GM23248 (cell line): ENCODE results near the gene TMC5. TPM values are rescaled to one million over a fixed set of nuclear protein-coding genes. Genes with fewer than 3 reads are reported as not detected.

ENCODE experiments used
- DNase-seq: peaks from one replicate; pipeline ENCODE4 v3.0.0-alpha.2; 2015
- H2AFZ ChIP-seq: fragments of 200-600 bp; sonication (generic); 2 replicates; pipeline ENCODE4 v1.6.1; 2016; ENCODE audit warnings: antibody characterized with exemption
- H3F3A ChIP-seq: fragments of 200-600 bp; sonication (generic); 2 replicates; pipeline ENCODE4 v1.6.1; 2016; ENCODE audit warnings: mild to moderate bottlenecking, antibody characterized with exemption, mixed run types; ENCODE audit not compliant: insufficient read depth
- H3K27ac ChIP-seq: fragments of 200-600 bp; sonication (generic); 2 replicates; pipeline ENCODE4 v1.5.1; 2016; ENCODE audit warnings: mild to moderate bottlenecking
- H3K27me3 ChIP-seq: fragments of 200-600 bp; sonication (generic); replicated peaks from 2 replicates; pipeline ENCODE4 v1.6.1; 2016; ENCODE audit warnings: mild to moderate bottlenecking; ENCODE audit not compliant: insufficient read depth
- H3K36me3 ChIP-seq: fragments of 200-600 bp; sonication (generic); 2 replicates; pipeline ENCODE4 v1.6.1; 2016; ENCODE audit warnings: low read depth, mild to moderate bottlenecking
- H3K4me1 ChIP-seq: fragments of 200-600 bp; sonication (generic); 2 replicates; pipeline ENCODE4 v1.6.1; 2016; ENCODE audit warnings: mild to moderate bottlenecking; ENCODE audit not compliant: insufficient read depth
- H3K4me2 ChIP-seq: fragments of 200-600 bp; sonication (generic); one replicate; pipeline ENCODE4 v1.6.1; 2016; ENCODE audit warnings: mild to moderate bottlenecking; ENCODE audit not compliant: unreplicated experiment
- H3K4me3 ChIP-seq: fragments of 200-600 bp; sonication (generic); 2 replicates; pipeline ENCODE4 v1.5.1; 2016; ENCODE audit warnings: mild to moderate bottlenecking
- H3K79me2 ChIP-seq: fragments of 200-600 bp; sonication (generic); 2 replicates; pipeline ENCODE4 v1.6.1; 2016; ENCODE audit warnings: mild to moderate bottlenecking; ENCODE audit not compliant: insufficient read depth
- H3K9ac ChIP-seq: fragments of 200-600 bp; sonication (generic); 2 replicates; pipeline ENCODE4 v1.6.1; 2016; ENCODE audit warnings: mild to moderate bottlenecking
- H3K9me2 ChIP-seq: fragments of 200-600 bp; sonication (generic); 2 replicates; pipeline ENCODE4 v1.6.1; 2016; ENCODE audit warnings: mixed run types, mild to moderate bottlenecking, moderate library complexity; ENCODE audit not compliant: insufficient read depth
- H3K9me3 ChIP-seq: fragments of 200-600 bp; sonication (generic); one replicate; pipeline ENCODE4 v1.6.1; 2017; ENCODE audit warnings: low read depth
- H4K20me1 ChIP-seq: fragments of 200-600 bp; sonication (generic); 2 replicates; pipeline ENCODE4 v1.6.0; 2016; ENCODE audit not compliant: insufficient read depth
- EZH2 ChIP-seq: fragments of 200-600 bp; sonication (generic); IDR thresholded peaks from 2 replicates; pipeline ENCODE4 v1.6.1; 2018; ENCODE audit warnings: antibody characterized with exemption, mild to moderate bottlenecking; ENCODE audit not compliant: insufficient read depth, poor library complexity, severe bottlenecking
- EZH2phosphoT487 ChIP-seq: fragments of 200-600 bp; sonication (generic); IDR thresholded peaks from 2 replicates; pipeline ENCODE4 v1.6.1; 2018; ENCODE audit warnings: antibody characterized with exemption, moderate library complexity, mild to moderate bottlenecking, low read depth; ENCODE audit not compliant: insufficient read depth
- WGBS, 2 experiments: methylation state at CpG; one replicate each; pipeline ENCODE4 v1.1.6; 2015 to 2017; ENCODE audit warnings: low lambda C conversion rate in 2 of 2, low coverage in 1 of 2; ENCODE audit errors: missing lambda C conversion rate in 2 of 2; 5-methylcytosine and 5-hydroxymethylcytosine counted together
- in situ Hi-C: fragments of 300-500 bp; cut with MboI; formaldehyde crosslinking; loops from 2 replicates; pipeline ENCODE4 v1.15.0; 2020
- polyA plus RNA-seq: library from polyadenylated mRNA; unstranded; fragments of >200 nt; fragmentation: Nextera tagmentation; extraction: Ambion mirVana; gene quantifications from 2 replicates; pipeline ENCODE4 v1.2.1, GENCODE V29; 2016
- total RNA-seq: library from RNA; depleted of rRNA; stranded (reverse); fragments of >200 nt; shearing (Covaris generic); gene quantifications from 2 replicates; pipeline ENCODE4 v1.2.3, GENCODE V29; 2014

TMC5 gene
- total and polyA plus RNA-seq, 2 experiments from 2014 or later, result not detected

- no peaks in the 10 kb centered on the region for H3K9me2 ChIP-seq
- H3K4me1 ChIP-seq, result no peaks in the 10 kb centered on the region
- H3K9me3 ChIP-seq, result no peaks in the 10 kb centered on the region
- H4K20me1 ChIP-seq, result no peaks in the 10 kb centered on the region
- H3K4me2 ChIP-seq, result no peak overlapping the region
- no peak overlapping the region for H2AFZ ChIP-seq
- 30 to 49% methylated on average over 3 of the region's 3 CpGs for WGBS, 2 experiments
- no peaks in the 10 kb centered on the region; the same call in 1 of the 2 replicates for H3K27me3 ChIP-seq
- no peaks in the 10 kb centered on the region for H3K79me2 ChIP-seq
- H3K9ac ChIP-seq, result no peak overlapping the region
- no peaks in the 10 kb centered on the region for H3F3A ChIP-seq
- DNase-seq, result no peak
- TF ChIP-seq EZH2, result no peak
- TF ChIP-seq EZH2phosphoT487, result no peak
- H3K4me3 ChIP-seq, result no peak overlapping the region
- no peaks in the 10 kb centered on the region for H3K36me3 ChIP-seq
- in situ Hi-C loops, result no loop called here
- no peak overlapping the region for H3K27ac ChIP-seq
These were observed 39.8 kb upstream of the TMC5 start for GRCh38 chr16:19377864-19378263.

GRCh38 chr16:19378511-19378910, 39.2 kb upstream of the TMC5 start:
- Histone ChIP-seq H3K4me1 (no peaks in the 10 kb centered on the region), H3K4me3 (no peak overlapping the region), H4K20me1 (no peaks in the 10 kb centered on the region), H3K4me2 (no peak overlapping the region), H3F3A (no peaks in the 10 kb centered on the region), H2AFZ (no peak overlapping the region), H3K79me2 (no peaks in the 10 kb centered on the region), H3K27ac (no peak overlapping the region), H3K9me2 (no peaks in the 10 kb centered on the region), H3K9ac (no peak overlapping the region), H3K27me3 (no peaks in the 10 kb centered on the region), H3K36me3 (no peaks in the 10 kb centered on the region), H3K9me3 (no peaks in the 10 kb centered on the region)
- no peak for DNase-seq
- TF ChIP-seq EZH2phosphoT487 (no peak), EZH2 (no peak)
- in situ Hi-C loops, result no loop called here
- 29 to 31% methylated on average over 3 of the region's 3 CpGs for WGBS, 2 experiments

DNA sequence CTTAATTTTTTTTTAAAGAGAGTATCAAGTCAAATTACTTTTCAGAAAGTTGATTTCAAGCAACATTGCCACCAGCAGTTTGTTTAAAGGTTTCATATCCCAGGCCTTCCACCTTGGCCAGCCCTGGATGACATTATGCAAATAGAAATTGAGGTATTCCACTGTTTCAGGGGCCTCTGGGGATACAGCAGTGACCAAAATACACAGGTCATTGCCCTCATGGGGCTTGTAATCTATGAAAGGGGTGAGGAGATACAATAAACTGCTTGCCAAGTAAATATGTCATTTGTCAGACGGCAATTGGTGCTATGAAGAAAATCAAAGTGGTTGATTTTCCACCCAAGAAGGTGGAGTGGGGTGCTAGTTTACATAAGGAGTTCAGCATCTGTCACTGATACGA, 37.8 kb upstream of the TMC5 start:
- in situ Hi-C loops, result loop anchor here (10.0 kb wide), 1 partner anchor 295 kb away; no protein-coding TSS in a partner anchor
- Histone ChIP-seq H3K4me2 (no peak overlapping the region), H2AFZ (no peak overlapping the region), H3K27me3 (no peaks in the 10 kb centered on the region), H3K4me3 (no peak overlapping the region), H3K79me2 (no peaks in the 10 kb centered on the region), H3K27ac (no peak overlapping the region), H3K9ac (no peak overlapping the region), H3K36me3 (no peaks in the 10 kb centered on the region), H3K9me3 (no peaks in the 10 kb centered on the region), H3K4me1 (no peaks in the 10 kb centered on the region), H3K9me2 (no peaks in the 10 kb centered on the region), H4K20me1 (no peaks in the 10 kb centered on the region), H3F3A (no peaks in the 10 kb centered on the region)
- no peak for DNase-seq
- TF ChIP-seq EZH2phosphoT487 (no peak), EZH2 (no peak)
- 38 to 43% methylated on average over 2 of the region's 2 CpGs for WGBS, 2 experiments

DNA sequence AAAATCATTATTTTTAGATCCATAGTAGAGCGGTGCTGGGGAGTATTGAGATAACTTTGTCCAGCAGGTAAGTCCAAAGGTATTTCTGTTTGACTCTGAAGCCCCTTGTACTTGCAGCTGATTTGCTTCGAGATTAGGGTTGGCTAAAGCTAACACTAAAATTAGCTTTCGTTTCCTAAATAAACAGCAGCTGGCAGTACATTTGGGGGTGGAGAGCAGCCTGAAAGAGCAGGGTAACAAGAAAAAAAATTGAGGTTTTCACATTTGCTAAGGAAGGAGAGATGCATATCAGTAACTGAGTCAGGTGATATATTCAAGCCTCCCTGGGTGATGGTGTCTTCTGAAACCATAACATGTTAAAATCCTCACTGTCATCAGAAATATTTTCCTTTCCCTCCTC, 37.4 kb upstream of the TMC5 start:
- H3F3A ChIP-seq, result no peaks in the 10 kb centered on the region
- in situ Hi-C loops, result loop anchor here (10.0 kb wide), 1 partner anchor 296 kb away; no protein-coding TSS in a partner anchor
- no peaks in the 10 kb centered on the region for H3K9me3 ChIP-seq
- DNase-seq, result no peak
- H3K4me2 ChIP-seq, result no peak overlapping the region
- 20 to 23% methylated on average over 3 of the region's 3 CpGs for WGBS, 2 experiments
- H3K9me2 ChIP-seq, result no peaks in the 10 kb centered on the region
- no peaks in the 10 kb centered on the region for H4K20me1 ChIP-seq
- H3K4me3 ChIP-seq, result no peak overlapping the region
- H3K79me2 ChIP-seq, result no peaks in the 10 kb centered on the region
- no peak overlapping the region for H3K27ac ChIP-seq
- no peaks in the 10 kb centered on the region for H3K27me3 ChIP-seq
- H2AFZ ChIP-seq, result no peak overlapping the region
- H3K36me3 ChIP-seq, result no peaks in the 10 kb centered on the region
- TF ChIP-seq EZH2, result no peak
- no peak for TF ChIP-seq EZH2phosphoT487
- no peaks in the 10 kb centered on the region for H3K4me1 ChIP-seq
- H3K9ac ChIP-seq, result no peak overlapping the region
